HEK293 (cell line): ENCODE results near the gene GREB1L.
"Not testable (repeated sequence)": the region's sequence is repeated elsewhere in the genome, so short reads cannot be mapped to it uniquely, and the experiment has no call there.

Experiments
- CTCF ChIA-PET: fragments of 350-600 bp; formaldehyde crosslinking; extraction: SDS; loops from one replicate; lab custom pipeline; 2021; ENCODE audit warnings: antibody characterized with exemption; lab: Yijun Ruan, JAX
- POLR2A ChIA-PET: fragments of 300-600 bp; formaldehyde crosslinking; extraction: SDS; loops from one replicate; lab custom pipeline; 2020; ENCODE audit warnings: antibody characterized with exemption, inconsistent platforms; lab: Yijun Ruan, JAX
- H3K27ac ChIP-seq: fragments of 200-500 bp; sonication (Bioruptor generic); 2 replicates; pipeline ENCODE4 v1.5.1; 2014; ENCODE audit warnings: low read depth, low read length, control low read depth, inconsistent platforms; ENCODE audit errors: extremely low read depth
- H3K36me3 ChIP-seq, 2 experiments: fragments of 200-500 bp in 1 of 2; sonication (Bioruptor generic) in 1 of 2; 1 replicate in 1 of 2; 2 replicates in 1 of 2; pipeline ENCODE4 v1.5.1; 2014 to 2017; ENCODE audit warnings: inconsistent platforms in 2 of 2, low read length in 2 of 2; ENCODE audit not compliant: control insufficient read depth in 2 of 2, insufficient read depth in 1 of 2
- H3K4me1 ChIP-seq: fragments of 200-500 bp; sonication (Bioruptor generic); 2 replicates; pipeline ENCODE4 v1.5.1; 2014; ENCODE audit warnings: mild to moderate bottlenecking, low read length, inconsistent platforms; ENCODE audit not compliant: control insufficient read depth, insufficient read depth
- H3K4me3 ChIP-seq: 2 replicates; pipeline ENCODE4 v1.5.1; 2011; ENCODE audit warnings: low read depth, mild to moderate bottlenecking, control low read depth, low read length, moderate library complexity
- H3K9me3 ChIP-seq: fragments of 200-500 bp; sonication (Bioruptor generic); 2 replicates; pipeline ENCODE4 v1.5.1; 2014; ENCODE audit warnings: low read depth, low read length, inconsistent platforms; ENCODE audit not compliant: control insufficient read depth, insufficient read depth
- GLIS2 ChIP-seq: fragments of 450-650 bp; formaldehyde crosslinking; IDR thresholded peaks from 2 replicates; pipeline ENCODE4 v1.5.1; 2016; ENCODE audit warnings: missing biosample characterization, missing genetic modification characterization
- SCRT2 ChIP-seq: fragments of 450-650 bp; formaldehyde crosslinking; IDR thresholded peaks from 2 replicates; pipeline ENCODE4 v1.5.1; 2016; ENCODE audit warnings: missing biosample characterization, missing genetic modification characterization
- SETDB1 ChIP-seq: IDR thresholded peaks from one replicate; pipeline ENCODE4 v1.6.1; 2017; ENCODE audit warnings: mild to moderate bottlenecking, low read length, moderate library complexity, mixed read lengths; ENCODE audit not compliant: insufficient read length
- ZNF146 ChIP-seq: fragments of 450-650 bp; formaldehyde crosslinking; IDR thresholded peaks from 2 replicates; pipeline ENCODE4 v1.5.1; 2016; ENCODE audit warnings: missing biosample characterization, missing genetic modification characterization
- ZNF266 ChIP-seq: fragments of 450-650 bp; formaldehyde crosslinking; IDR thresholded peaks from 2 replicates; pipeline ENCODE4 v1.5.1; 2016; ENCODE audit warnings: missing biosample characterization, missing genetic modification characterization, low read depth
- ZNF341 ChIP-seq: fragments of 450-650 bp; formaldehyde crosslinking; IDR thresholded peaks from 2 replicates; pipeline ENCODE4; 2016; ENCODE audit warnings: low read depth, missing biosample characterization, missing genetic modification characterization
- ZNF654 ChIP-seq: fragments of 450-650 bp; formaldehyde crosslinking; IDR thresholded peaks from 2 replicates; pipeline ENCODE4 v1.5.1; 2016; ENCODE audit warnings: low read depth, missing biosample characterization, missing genetic modification characterization
- ZNF664 ChIP-seq: fragments of 450-650 bp; formaldehyde crosslinking; IDR thresholded peaks from 2 replicates; pipeline ENCODE4 v1.5.1; 2016; ENCODE audit warnings: missing biosample characterization, missing genetic modification characterization
- ZSCAN16 ChIP-seq: fragments of 450-650 bp; formaldehyde crosslinking; IDR thresholded peaks from 2 replicates; pipeline ENCODE4 v1.5.1; 2016; ENCODE audit warnings: missing biosample characterization, missing genetic modification characterization
- TF ChIP-seq, protein P1 (sequence below): fragments of 450-650 bp; IDR thresholded peaks from 2 replicates; pipeline ENCODE4 v1.5.1; 2018; ENCODE audit warnings: missing biosample characterization, missing genetic modification characterization
- TF ChIP-seq, protein P2 (sequence below): fragments of 450-650 bp; formaldehyde crosslinking; IDR thresholded peaks from 2 replicates; pipeline ENCODE4 v1.5.1; 2016; ENCODE audit warnings: missing biosample characterization, missing genetic modification characterization
- TF ChIP-seq, protein P3 (sequence below): fragments of 450-650 bp; formaldehyde crosslinking; IDR thresholded peaks from 2 replicates; pipeline ENCODE4 v1.5.1; 2016; ENCODE audit warnings: missing biosample characterization, missing genetic modification characterization
- TF ChIP-seq, protein P4 (sequence below): fragments of 450-650 bp; formaldehyde crosslinking; IDR thresholded peaks from 2 replicates; pipeline ENCODE4 v1.5.1; 2016; ENCODE audit warnings: missing biosample characterization, missing genetic modification characterization, low read depth
- TF ChIP-seq, protein P5 (sequence below): fragments of 450-650 bp; formaldehyde crosslinking; optimal IDR thresholded peaks from 2 replicates; pipeline ENCODE3; 2016; ENCODE audit warnings: missing biosample characterization, mild to moderate bottlenecking, missing genetic modification characterization
- TF ChIP-seq, protein P6 (sequence below): fragments of 450-650 bp; formaldehyde crosslinking; IDR thresholded peaks from 2 replicates; pipeline ENCODE4 v1.5.1; 2016; ENCODE audit warnings: missing biosample characterization, missing genetic modification characterization

Gene GREB1L

DNA sequence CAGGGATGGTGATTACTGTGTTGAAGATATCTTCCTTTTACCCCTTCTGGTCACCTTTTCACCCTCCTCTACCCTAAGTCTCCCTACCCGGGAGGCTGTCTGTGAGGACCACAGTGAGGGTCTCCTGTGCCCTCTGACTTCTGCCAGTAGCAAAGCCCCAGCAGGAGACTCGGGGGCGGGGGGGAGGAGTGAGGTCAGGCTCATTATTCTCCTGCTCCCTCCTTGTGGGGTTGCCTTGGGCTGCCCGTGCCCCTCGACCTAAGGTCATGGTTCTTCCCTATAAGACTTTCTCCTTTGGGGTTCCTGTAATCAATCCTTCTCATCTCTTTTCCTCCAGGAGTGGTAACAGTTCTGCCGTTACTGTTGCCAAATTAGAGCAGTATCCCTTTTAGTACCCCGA, 65.5 kb downstream of the GREB1L start:
- no peak for TF ChIP-seq SCRT2
- TF ChIP-seq ZNF654 (tag by site-specific recombination): no peak
- no peak for TF ChIP-seq GLIS2 (tag by site-specific recombination)
- TF ChIP-seq, protein P1, sequence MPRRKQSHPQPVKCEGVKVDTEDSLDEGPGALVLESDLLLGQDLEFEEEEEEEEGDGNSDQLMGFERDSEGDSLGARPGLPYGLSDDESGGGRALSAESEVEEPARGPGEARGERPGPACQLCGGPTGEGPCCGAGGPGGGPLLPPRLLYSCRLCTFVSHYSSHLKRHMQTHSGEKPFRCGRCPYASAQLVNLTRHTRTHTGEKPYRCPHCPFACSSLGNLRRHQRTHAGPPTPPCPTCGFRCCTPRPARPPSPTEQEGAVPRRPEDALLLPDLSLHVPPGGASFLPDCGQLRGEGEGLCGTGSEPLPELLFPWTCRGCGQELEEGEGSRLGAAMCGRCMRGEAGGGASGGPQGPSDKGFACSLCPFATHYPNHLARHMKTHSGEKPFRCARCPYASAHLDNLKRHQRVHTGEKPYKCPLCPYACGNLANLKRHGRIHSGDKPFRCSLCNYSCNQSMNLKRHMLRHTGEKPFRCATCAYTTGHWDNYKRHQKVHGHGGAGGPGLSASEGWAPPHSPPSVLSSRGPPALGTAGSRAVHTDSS (tag by site-specific recombination): no peak
- no peak for TF ChIP-seq ZSCAN16 (tag by site-specific recombination)
- no peak for TF ChIP-seq ZNF341 (tag by site-specific recombination)
- no peak for TF ChIP-seq ZNF664 (tag by site-specific recombination)
- no peak for TF ChIP-seq ZNF266 (tag by site-specific recombination)
- no peak for TF ChIP-seq SETDB1
- TF ChIP-seq, protein P2, sequence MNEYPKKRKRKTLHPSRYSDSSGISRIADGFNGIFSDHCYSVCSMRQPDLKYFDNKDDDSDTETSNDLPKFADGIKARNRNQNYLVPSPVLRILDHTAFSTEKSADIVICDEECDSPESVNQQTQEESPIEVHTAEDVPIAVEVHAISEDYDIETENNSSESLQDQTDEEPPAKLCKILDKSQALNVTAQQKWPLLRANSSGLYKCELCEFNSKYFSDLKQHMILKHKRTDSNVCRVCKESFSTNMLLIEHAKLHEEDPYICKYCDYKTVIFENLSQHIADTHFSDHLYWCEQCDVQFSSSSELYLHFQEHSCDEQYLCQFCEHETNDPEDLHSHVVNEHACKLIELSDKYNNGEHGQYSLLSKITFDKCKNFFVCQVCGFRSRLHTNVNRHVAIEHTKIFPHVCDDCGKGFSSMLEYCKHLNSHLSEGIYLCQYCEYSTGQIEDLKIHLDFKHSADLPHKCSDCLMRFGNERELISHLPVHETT: no peak
- TF ChIP-seq, protein P3, sequence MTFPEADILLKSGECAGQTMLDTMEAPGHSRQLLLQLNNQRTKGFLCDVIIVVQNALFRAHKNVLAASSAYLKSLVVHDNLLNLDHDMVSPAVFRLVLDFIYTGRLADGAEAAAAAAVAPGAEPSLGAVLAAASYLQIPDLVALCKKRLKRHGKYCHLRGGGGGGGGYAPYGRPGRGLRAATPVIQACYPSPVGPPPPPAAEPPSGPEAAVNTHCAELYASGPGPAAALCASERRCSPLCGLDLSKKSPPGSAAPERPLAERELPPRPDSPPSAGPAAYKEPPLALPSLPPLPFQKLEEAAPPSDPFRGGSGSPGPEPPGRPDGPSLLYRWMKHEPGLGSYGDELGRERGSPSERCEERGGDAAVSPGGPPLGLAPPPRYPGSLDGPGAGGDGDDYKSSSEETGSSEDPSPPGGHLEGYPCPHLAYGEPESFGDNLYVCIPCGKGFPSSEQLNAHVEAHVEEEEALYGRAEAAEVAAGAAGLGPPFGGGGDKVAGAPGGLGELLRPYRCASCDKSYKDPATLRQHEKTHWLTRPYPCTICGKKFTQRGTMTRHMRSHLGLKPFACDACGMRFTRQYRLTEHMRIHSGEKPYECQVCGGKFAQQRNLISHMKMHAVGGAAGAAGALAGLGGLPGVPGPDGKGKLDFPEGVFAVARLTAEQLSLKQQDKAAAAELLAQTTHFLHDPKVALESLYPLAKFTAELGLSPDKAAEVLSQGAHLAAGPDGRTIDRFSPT: no peak
- H3K4me1 ChIP-seq: peaks cover 9% of the 10 kb centered on the region
- no peak overlapping the region for H3K4me3 ChIP-seq
- CTCF ChIA-PET: interaction anchor here (0.6 to 1.5 kb wide), 2 partner anchors 112 to 467 kb away, joined by 3 to 4 read pairs; no protein-coding TSS in a partner anchor
- no peak overlapping the region for H3K27ac ChIP-seq
- H3K9me3 ChIP-seq: no peaks in the 10 kb centered on the region
- no peaks in the 10 kb centered on the region for H3K36me3 ChIP-seq
- POLR2A ChIA-PET: no interaction called here

DNA sequence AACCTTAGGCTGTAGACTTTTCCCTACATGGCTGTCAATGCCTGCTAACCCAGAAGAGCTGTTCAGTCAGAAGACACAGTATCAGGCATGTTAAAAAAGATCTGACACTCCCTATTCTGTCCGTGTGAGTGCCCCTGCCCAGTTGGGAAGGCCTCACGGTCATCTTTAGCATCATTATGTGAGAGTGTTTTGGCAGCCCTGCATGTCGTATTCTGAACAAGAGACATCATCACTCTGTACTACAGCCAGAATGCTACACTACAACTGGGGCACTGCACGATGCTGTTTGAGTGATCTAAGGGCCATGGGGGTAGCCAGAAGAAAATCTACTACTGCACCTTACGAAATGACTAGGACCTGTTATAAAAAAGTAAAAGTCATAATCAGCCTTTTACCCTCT, 67.2 kb downstream of the GREB1L start:
- H3K27ac ChIP-seq: no peak overlapping the region
- POLR2A ChIA-PET: no interaction called here
- H3K4me3 ChIP-seq: no peak overlapping the region
- TF ChIP-seq, protein P4, sequence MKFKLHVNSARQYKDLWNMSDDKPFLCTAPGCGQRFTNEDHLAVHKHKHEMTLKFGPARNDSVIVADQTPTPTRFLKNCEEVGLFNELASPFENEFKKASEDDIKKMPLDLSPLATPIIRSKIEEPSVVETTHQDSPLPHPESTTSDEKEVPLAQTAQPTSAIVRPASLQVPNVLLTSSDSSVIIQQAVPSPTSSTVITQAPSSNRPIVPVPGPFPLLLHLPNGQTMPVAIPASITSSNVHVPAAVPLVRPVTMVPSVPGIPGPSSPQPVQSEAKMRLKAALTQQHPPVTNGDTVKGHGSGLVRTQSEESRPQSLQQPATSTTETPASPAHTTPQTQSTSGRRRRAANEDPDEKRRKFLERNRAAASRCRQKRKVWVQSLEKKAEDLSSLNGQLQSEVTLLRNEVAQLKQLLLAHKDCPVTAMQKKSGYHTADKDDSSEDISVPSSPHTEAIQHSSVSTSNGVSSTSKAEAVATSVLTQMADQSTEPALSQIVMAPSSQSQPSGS (tag by site-specific recombination): no peak
- TF ChIP-seq, protein P5, sequence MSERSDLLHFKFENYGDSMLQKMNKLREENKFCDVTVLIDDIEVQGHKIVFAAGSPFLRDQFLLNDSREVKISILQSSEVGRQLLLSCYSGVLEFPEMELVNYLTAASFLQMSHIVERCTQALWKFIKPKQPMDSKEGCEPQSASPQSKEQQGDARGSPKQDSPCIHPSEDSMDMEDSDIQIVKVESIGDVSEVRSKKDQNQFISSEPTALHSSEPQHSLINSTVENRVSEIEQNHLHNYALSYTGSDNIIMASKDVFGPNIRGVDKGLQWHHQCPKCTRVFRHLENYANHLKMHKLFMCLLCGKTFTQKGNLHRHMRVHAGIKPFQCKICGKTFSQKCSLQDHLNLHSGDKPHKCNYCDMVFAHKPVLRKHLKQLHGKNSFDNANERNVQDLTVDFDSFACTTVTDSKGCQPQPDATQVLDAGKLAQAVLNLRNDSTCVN (tag by site-specific recombination): no peak
- H3K4me1 ChIP-seq: peaks cover 5% of the 10 kb centered on the region
- H3K9me3 ChIP-seq: no peaks in the 10 kb centered on the region
- CTCF ChIA-PET: interaction anchor here (0.8 kb wide), 1 partner anchor 12 kb away, joined by 3 read pairs; no protein-coding TSS in a partner anchor
- H3K36me3 ChIP-seq: no peaks in the 10 kb centered on the region

DNA sequence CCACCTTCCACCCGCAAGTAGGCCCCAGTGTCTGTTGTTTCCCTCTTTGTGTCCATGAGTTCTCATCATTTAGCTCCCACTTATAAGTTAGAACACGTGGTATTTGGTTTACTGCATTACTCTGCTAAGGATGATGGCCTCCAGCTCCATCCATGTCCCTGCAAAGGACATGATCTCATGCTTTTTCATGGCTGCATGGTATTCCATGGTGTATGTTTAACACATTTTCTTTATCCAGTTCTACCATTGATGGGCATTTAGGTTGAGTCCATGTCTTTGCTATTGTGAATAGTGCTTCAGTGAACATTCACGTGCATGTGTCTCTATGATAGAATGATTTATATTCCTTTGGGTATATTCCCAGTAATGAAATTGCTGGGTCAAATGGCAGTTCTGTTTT, 69.9 kb downstream of the GREB1L start:
- CTCF ChIA-PET: interaction anchor here (0.7 kb wide), 1 partner anchor 61 kb away, joined by 3 read pairs; no protein-coding TSS in a partner anchor
- TF ChIP-seq, protein P6, sequence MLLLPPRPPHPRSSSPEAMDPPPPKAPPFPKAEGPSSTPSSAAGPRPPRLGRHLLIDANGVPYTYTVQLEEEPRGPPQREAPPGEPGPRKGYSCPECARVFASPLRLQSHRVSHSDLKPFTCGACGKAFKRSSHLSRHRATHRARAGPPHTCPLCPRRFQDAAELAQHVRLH: 0 out of 2 replicates have a peak, but pooled peaks have one; percentile 63
- peak; percentile 92 for TF ChIP-seq ZNF146 (tag by site-specific recombination)
- H3K9me3 ChIP-seq, H3K4me3 ChIP-seq, POLR2A ChIA-PET, H3K27ac ChIP-seq, H3K4me1 ChIP-seq, H3K36me3 ChIP-seq: not testable (repeated sequence)
